ENCODE measurements around the gene APOB.

- TF ChIP-seq POLR2A (IDR thresholded peaks at IDR 0.05; ENCODE audit: low read length) (no peak), GATA1 (IDR thresholded peaks at IDR 0.05; ENCODE audit: low read depth, low read length) (no peak)
Measured at GRCh38 chr2:21028021-21028947, 15.6 kb downstream of the APOB start.
